Pulmonary artery endothelial cell (primary cell): ENCODE measurements around the gene NT5DC4. TPM values are rescaled to one million over a fixed set of nuclear protein-coding genes. Genes with fewer than 3 reads are reported as not detected.
"Not testable (repeated sequence)": the region's sequence is repeated elsewhere in the genome, so short reads cannot be mapped to it uniquely, and the experiment has no call there.

Source experiments
- DNase-seq: peaks from one replicate; pipeline ENCODE4 v3.0.0-alpha.2; 2011; ENCODE audit warnings: low read depth, low spot score
- total RNA-seq: library from RNA; depleted of rRNA; stranded (reverse); fragments of >200 nt; gene quantifications from 2 replicates; pipeline ENCODE4 v1.2.3, GENCODE V29; 2014

NT5DC4 gene
- total RNA-seq, 1 donor from 2014 or later, result not detected

- DNase-seq, result no peak
Observed at GRCh38 chr2:112699984-112700667, 20.7 kb upstream of the NT5DC4 start.

GRCh38 chr2:112701052-112701451, 19.8 kb upstream of the NT5DC4 start:
- no peak for DNase-seq

GRCh38 chr2:112703684-112704083, 17.1 kb upstream of the NT5DC4 start:
- DNase-seq, result no peak

- DNase-seq, result no peak
Observed at GRCh38 chr2:112705575-112705974, 15.2 kb upstream of the NT5DC4 start.

- no peak for DNase-seq
Observed at GRCh38 chr2:112706170-112706664, 14.6 kb upstream of the NT5DC4 start.

- not testable (repeated sequence) for DNase-seq
Observed at GRCh38 chr2:112706947-112707346, 13.9 kb upstream of the NT5DC4 start.

- DNase-seq, result no peak
Observed at GRCh38 chr2:112708968-112709367, 11.9 kb upstream of the NT5DC4 start.

GRCh38 chr2:112709703-112710102, 11.1 kb upstream of the NT5DC4 start:
- DNase-seq, result no peak

GRCh38 chr2:112710956-112711750, 9.7 kb upstream of the NT5DC4 start:
- DNase-seq, result no peak

GRCh38 chr2:112712465-112712864, 8.4 kb upstream of the NT5DC4 start:
- no peak for DNase-seq

GRCh38 chr2:112712903-112713584, 7.8 kb upstream of the NT5DC4 start:
- no peak for DNase-seq

GRCh38 chr2:112713585-112713925, 7.3 kb upstream of the NT5DC4 start:
- no peak for DNase-seq

GRCh38 chr2:112713926-112714325, 6.9 kb upstream of the NT5DC4 start:
- no peak for DNase-seq

- no peak for DNase-seq
Observed at GRCh38 chr2:112714331-112714730, 6.5 kb upstream of the NT5DC4 start.

- no peak for DNase-seq
Observed at GRCh38 chr2:112714836-112715631, 5.8 kb upstream of the NT5DC4 start.

- not testable (repeated sequence) for DNase-seq
Observed at GRCh38 chr2:112716094-112716493, 4.7 kb upstream of the NT5DC4 start.

GRCh38 chr2:112716826-112717352, 3.9 kb upstream of the NT5DC4 start:
- DNase-seq, result not testable (repeated sequence)

- no peak for DNase-seq
Observed at GRCh38 chr2:112718863-112719370, 1.9 kb upstream of the NT5DC4 start.

GRCh38 chr2:112721819-112722522, 1.2 kb downstream of the NT5DC4 start:
- no peak for DNase-seq

GRCh38 chr2:112722816-112723546, 2.2 kb downstream of the NT5DC4 start:
- no peak for DNase-seq
